Activated CD8-positive, alpha-beta memory T cell treated with anti-CD3 and anti-CD28 coated beads for 1 hour (primary cell): ENCODE data around the gene CES3.

ENCODE experiments used
- DNase-seq, 2 donors: peaks; one replicate each; pipeline ENCODE4 v3.0.0-alpha.2; 2020; ENCODE audit warnings: low read depth in 1 of 2; ENCODE audit errors: extremely low read depth in 1 of 2

The CES3 gene

GRCh38 chr16:66961065-66961744 is at the start of gene CES3:
CES3 (plus strand) TSS chr16:66961266; CDS start chr16:66961308, 42 bp downstream.
- peak in 1 of 2 donors; percentile 36 for DNase-seq

- no peak for DNase-seq
Observed at GRCh38 chr16:66911801-66912200, 49.3 kb upstream of the CES3 start.

- DNase-seq = no peak
Observed at GRCh38 chr16:66913081-66913480, 48.0 kb upstream of the CES3 start.

- DNase-seq = no peak
Observed at GRCh38 chr16:66913711-66914110, 47.4 kb upstream of the CES3 start.

GRCh38 chr16:66914541-66914940 is 46.5 kb upstream of the CES3 start:
- DNase-seq = no peak

- DNase-seq = no peak
Observed at GRCh38 chr16:66915041-66915440, 46.0 kb upstream of the CES3 start.

- no peak for DNase-seq
Observed at GRCh38 chr16:66916518-66916917, 44.5 kb upstream of the CES3 start.

- no peak for DNase-seq
Observed at GRCh38 chr16:66917741-66918140, 43.3 kb upstream of the CES3 start.

GRCh38 chr16:66918355-66918754 is 42.7 kb upstream of the CES3 start:
- no peak for DNase-seq

GRCh38 chr16:66918803-66919568 is 42.1 kb upstream of the CES3 start, which contains the start of gene CDH16:
CDH16 (minus strand) TSS chr16:66918885; CDS start chr16:66918065, 820 bp downstream.
- no peak for DNase-seq

- no peak for DNase-seq
Observed at GRCh38 chr16:66919569-66920298, 41.3 kb upstream of the CES3 start.

- no peak for DNase-seq
Observed at GRCh38 chr16:66920299-66920590, 40.8 kb upstream of the CES3 start.

GRCh38 chr16:66920924-66921680 is 40.0 kb upstream of the CES3 start:
- DNase-seq = no peak

- DNase-seq = no peak
Observed at GRCh38 chr16:66921729-66922450, 39.2 kb upstream of the CES3 start.

- no peak for DNase-seq
Observed at GRCh38 chr16:66923247-66923731, 37.8 kb upstream of the CES3 start.

- no peak for DNase-seq
Observed at GRCh38 chr16:66923866-66924265, 37.2 kb upstream of the CES3 start.

- no peak for DNase-seq
Observed at GRCh38 chr16:66924527-66925321, 36.3 kb upstream of the CES3 start.

GRCh38 chr16:66925322-66925840 is 35.7 kb upstream of the CES3 start, which contains the start of gene RRAD:
RRAD (minus strand) TSS chr16:66925535; CDS start chr16:66925179, 356 bp downstream.
- DNase-seq = no peak
